PC-9 (cell line): ENCODE results near the gene CCN6.

Experiments
- EZH2 ChIP-seq: fragments of 200-600 bp; sonication (generic); IDR thresholded peaks from 2 replicates; pipeline ENCODE4 v1.8.0; 2017; ENCODE audit warnings: antibody characterized with exemption, low read depth
- TF ChIP-seq, protein P1 (sequence below): fragments of 200-600 bp; sonication (generic); conservative IDR thresholded peaks from 2 replicates; pipeline ENCODE4 v1.6.1; 2017; ENCODE audit warnings: mixed run types, antibody characterized with exemption, mild to moderate bottlenecking, moderate library complexity

DNA sequence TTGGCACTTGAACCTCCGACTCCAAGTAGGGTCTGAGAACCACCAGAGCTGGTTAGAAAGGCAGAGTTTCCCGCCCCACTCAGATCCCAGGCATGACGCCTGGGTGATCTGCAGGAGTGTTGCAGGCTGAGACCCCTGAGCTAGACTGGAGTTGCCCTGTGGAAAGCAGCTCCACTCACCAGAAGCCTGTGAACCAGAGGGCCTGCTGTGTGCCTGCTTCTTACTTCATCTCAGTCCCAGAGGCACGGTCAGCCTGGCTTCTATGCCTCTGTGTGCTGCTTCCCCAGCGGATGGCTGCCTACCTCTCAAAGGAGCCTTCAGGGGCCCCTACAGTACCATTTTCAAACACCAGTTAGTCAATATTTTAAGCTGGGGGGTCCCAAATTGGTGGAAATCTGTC lies 15.6 kb upstream of the CCN6 start:
- TF ChIP-seq EZH2, result no peak
- TF ChIP-seq, protein P1, sequence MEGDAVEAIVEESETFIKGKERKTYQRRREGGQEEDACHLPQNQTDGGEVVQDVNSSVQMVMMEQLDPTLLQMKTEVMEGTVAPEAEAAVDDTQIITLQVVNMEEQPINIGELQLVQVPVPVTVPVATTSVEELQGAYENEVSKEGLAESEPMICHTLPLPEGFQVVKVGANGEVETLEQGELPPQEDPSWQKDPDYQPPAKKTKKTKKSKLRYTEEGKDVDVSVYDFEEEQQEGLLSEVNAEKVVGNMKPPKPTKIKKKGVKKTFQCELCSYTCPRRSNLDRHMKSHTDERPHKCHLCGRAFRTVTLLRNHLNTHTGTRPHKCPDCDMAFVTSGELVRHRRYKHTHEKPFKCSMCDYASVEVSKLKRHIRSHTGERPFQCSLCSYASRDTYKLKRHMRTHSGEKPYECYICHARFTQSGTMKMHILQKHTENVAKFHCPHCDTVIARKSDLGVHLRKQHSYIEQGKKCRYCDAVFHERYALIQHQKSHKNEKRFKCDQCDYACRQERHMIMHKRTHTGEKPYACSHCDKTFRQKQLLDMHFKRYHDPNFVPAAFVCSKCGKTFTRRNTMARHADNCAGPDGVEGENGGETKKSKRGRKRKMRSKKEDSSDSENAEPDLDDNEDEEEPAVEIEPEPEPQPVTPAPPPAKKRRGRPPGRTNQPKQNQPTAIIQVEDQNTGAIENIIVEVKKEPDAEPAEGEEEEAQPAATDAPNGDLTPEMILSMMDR, result no peak
